A673 (cell line): ENCODE results near the gene THAP3.

ENCODE experiments used
- EZH2 ChIP-seq: fragments of 200-600 bp; sonication (generic); IDR thresholded peaks from 2 replicates; pipeline ENCODE4 v1.6.1; 2017; ENCODE audit warnings: borderline replicate concordance, low read depth, mild to moderate bottlenecking, mixed read lengths, antibody characterized with exemption, low read length; ENCODE audit not compliant: poor library complexity, severe bottlenecking
- TF ChIP-seq, protein P1 (sequence below): fragments of 300-800, 200-600 bp; sonication (generic); conservative IDR thresholded peaks from 2 replicates; pipeline ENCODE4 v1.5.1; 2017; ENCODE audit warnings: low read depth, mild to moderate bottlenecking, antibody characterized with exemption, low read length, moderate library complexity, mixed read lengths

DNA sequence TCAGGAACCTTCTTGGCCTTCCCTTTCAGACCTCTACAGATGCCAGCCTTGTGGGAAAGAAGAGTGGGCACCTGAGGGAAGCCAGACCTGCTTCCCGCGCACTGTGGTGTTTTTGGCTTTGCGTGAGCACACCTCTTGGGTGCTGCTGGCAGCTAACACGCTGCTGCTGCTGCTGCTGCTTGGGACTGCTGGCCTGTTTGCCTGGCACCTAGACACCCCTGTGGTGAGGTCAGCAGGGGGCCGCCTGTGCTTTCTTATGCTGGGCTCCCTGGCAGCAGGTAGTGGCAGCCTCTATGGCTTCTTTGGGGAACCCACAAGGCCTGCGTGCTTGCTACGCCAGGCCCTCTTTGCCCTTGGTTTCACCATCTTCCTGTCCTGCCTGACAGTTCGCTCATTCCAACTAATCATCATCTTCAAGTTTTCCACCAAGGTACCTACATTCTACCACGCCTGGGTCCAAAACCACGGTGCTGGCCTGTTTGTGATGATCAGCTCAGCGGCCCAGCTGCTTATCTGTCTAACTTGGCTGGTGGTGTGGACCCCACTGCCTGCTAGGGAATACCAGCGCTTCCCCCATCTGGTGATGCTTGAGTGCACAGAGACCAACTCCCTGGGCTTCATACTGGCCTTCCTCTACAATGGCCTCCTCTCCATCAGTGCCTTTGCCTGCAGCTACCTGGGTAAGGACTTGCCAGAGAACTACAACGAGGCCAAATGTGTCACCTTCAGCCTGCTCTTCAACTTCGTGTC lies 45.9 kb upstream of the THAP3 start:
- TF ChIP-seq, protein P1, sequence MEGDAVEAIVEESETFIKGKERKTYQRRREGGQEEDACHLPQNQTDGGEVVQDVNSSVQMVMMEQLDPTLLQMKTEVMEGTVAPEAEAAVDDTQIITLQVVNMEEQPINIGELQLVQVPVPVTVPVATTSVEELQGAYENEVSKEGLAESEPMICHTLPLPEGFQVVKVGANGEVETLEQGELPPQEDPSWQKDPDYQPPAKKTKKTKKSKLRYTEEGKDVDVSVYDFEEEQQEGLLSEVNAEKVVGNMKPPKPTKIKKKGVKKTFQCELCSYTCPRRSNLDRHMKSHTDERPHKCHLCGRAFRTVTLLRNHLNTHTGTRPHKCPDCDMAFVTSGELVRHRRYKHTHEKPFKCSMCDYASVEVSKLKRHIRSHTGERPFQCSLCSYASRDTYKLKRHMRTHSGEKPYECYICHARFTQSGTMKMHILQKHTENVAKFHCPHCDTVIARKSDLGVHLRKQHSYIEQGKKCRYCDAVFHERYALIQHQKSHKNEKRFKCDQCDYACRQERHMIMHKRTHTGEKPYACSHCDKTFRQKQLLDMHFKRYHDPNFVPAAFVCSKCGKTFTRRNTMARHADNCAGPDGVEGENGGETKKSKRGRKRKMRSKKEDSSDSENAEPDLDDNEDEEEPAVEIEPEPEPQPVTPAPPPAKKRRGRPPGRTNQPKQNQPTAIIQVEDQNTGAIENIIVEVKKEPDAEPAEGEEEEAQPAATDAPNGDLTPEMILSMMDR, result no peak
- no peak for TF ChIP-seq EZH2
